GM21528 (cell line): ENCODE results near the gene LPAR5.

Source experiments
- ATAC-seq: cut with Tn5 transposase; IDR thresholded peaks from one replicate; pipeline ENCODE4 v1.9.1; 2021; ENCODE audit warnings: mild to moderate bottlenecking, moderate library complexity; ENCODE audit not compliant: unreplicated experiment, low FRiP score

Gene LPAR5

GRCh38 chr12:6635856-6636531, at the start of gene LPAR5:
LPAR5 (minus strand) TSS chr12:6635959; CDS start chr12:6621248, 14,711 bp downstream.
- peak; percentile 51 for ATAC-seq

- ATAC-seq: no peak
Measured at GRCh38 chr12:6684609-6685008, 48.9 kb upstream of the LPAR5 start.

DNA sequence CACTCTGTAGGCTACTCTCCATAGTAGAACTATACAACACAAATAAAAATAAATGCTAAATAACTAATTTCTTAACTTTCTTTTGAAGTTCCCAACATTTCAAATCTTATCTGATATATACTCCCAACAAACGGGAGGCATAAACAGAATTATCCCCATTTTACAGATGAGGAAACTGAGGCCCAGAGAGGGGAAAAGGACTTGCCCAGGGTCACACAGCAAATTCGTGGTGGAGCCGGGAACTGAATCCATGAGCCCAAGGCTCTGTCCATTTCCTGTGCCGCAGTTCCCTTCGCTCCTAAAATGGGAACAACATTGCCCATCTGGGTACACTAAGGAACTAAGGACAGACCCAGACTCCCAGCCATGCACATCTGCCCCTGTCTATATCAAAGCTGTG, 41.2 kb upstream of the LPAR5 start:
- no peak for ATAC-seq

DNA sequence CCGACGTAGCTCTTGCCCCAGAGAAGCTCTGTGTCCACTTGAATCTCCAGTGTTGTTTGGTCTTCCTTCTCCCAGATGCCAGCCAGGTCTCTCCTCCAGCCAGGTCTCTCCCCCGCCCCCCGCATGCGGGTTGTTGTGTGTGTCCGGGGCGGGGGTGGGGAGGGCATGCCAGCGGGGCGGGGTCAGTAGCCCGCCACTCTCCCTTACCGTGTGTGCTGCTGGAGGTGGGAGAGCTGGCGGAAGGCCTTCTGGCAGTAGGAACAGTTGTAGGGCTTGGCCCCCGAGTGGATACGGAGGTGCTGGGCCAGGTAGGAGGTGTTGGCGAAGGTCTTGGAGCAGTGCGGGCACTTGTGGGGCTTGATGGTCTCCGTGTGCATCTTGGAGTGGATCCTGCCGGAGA, 36.4 kb upstream of the LPAR5 start:
- ATAC-seq: no peak

- ATAC-seq: no peak
Measured at GRCh38 chr12:6667559-6668210, 31.9 kb upstream of the LPAR5 start.

DNA sequence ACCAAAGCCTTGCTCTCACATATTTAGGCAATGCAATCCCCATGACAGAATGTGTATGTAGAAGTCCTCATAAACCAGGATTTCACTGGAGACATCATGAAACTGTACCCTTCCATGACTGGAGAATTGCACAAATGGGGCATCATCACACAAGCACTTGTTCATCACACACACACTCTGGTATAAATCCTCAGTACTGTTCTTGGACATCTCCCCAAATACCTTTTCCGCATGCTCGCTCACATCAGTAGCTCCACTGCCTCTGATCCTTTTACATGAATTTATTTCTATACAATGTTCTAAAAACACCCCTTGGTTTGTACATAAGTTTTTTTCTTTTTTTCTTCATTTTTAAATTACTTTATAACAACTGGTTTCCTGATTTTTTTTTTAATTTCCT, 30.5 kb upstream of the LPAR5 start:
- no peak for ATAC-seq

DNA sequence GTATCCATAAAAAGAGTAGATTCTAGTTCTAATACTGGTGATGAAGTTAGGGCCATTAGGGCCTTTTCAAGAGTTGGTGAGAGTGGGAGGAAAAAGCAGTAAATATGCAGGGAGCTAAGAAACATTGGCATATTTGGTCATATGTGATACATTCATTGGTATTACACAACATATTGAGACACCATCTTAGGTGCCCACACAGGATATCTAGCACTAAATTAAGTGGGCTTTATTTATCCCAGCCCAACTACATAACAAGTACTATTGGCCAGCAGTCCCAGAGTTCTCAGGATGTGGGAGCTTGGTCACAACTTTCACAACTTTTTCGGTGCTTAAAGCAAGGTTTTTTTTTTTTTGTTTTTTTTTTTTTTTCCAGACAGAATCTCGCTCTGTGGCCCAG, 29.1 kb upstream of the LPAR5 start:
- no peak for ATAC-seq

GRCh38 chr12:6662906-6663742, 27.4 kb upstream of the LPAR5 start, which contains the start of gene ING4:
ING4 (minus strand) TSS chr12:6663119; CDS start chr12:6663101, 18 bp downstream.
- ATAC-seq: peak; percentile 95

GRCh38 chr12:6662602-6662905, 26.8 kb upstream of the LPAR5 start:
- ATAC-seq: no peak

DNA sequence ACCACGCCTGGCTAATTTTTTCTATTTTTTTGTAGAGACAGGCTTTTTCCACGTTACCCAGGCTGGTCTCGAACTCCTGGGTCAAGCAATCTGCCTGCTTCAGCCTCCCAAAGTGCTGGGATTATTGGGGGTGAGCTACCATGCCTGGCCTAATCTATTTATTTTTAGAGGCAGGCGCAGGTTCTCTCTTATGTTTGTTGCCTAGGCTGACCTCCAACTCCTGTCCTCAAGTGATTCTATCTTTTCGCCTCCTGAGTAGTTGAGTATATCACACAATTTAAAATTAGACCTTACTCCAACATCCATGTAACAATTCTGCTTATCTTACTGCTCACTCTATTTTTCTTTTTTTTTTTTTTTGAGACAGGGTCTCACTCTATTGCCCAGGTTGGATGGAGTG, 18.2 kb upstream of the LPAR5 start:
- ATAC-seq: no peak

DNA sequence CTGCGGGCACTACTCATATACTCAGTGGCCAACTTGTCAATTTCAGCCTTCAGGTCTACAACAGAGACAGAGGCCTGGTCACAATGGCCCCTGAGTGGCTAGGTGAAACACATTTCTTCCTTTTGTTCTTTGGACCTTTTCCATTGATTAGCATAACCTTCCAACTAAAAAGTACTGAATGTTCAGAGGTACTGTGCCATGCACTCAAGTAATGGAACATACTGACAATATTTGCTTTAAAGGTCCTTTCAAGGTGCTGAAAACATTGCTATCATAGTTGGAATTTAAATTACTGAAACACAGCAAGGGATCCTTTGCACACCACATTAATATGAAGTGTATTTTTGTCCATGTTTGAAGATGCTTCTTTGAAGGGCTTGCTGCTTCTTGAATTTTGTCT, 17.6 kb upstream of the LPAR5 start:
- ATAC-seq: no peak

DNA sequence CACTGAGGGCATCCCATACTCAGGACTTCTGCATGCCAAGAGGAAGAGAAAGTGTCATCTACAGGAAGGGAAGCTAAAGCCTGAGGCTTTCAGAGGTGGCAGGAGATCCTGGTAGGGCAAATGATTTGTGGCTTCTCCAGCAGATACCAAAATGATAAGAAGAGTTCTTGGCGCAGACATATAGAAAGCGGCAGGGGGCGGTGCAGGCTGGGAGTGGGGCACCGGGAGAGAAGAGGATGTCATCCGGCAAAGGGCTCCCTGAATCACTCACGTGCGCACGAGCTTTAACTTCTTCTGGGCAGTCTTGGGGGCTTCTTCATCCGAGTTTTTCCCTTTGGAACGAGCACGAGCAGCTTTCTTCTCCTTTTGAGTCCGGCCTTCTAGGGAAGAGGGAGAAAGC, 16.6 kb upstream of the LPAR5 start:
- no peak for ATAC-seq

GRCh38 chr12:6650832-6651231, 15.1 kb upstream of the LPAR5 start:
- ATAC-seq: no peak

DNA sequence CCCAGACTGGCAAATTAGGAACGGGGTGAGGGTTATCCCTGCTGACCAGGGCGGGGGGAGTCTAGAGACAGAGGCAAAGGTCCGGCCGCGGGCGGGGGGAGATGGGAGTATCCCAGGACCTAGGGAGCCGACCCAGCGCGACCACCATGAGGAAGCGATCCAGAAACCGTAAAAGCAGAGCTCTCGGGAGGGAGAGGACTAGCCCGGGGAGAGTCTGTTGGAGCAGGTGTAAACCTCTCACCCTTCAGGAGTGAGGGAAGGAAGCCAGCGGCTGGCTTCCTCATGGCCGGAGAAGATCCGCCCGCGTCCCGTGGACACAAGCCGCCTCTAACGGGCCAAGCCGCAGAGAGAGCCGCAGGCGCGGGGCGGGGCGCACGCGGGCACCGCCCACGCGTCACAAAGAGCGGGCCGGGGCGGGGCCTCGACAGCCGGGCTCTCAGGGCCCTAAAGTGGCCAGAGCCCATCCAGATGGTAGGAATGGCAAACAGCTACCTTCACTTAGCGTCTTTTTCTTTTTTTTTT, 11.4 kb upstream of the LPAR5 start, which contains the start of gene ACRBP:
Gene ACRBP, minus strand, starts transcription at position 350 of the 522 bp plus-strand sequence. Its CDS starts 66 bp downstream, at position 284.
- ATAC-seq: no peak

DNA sequence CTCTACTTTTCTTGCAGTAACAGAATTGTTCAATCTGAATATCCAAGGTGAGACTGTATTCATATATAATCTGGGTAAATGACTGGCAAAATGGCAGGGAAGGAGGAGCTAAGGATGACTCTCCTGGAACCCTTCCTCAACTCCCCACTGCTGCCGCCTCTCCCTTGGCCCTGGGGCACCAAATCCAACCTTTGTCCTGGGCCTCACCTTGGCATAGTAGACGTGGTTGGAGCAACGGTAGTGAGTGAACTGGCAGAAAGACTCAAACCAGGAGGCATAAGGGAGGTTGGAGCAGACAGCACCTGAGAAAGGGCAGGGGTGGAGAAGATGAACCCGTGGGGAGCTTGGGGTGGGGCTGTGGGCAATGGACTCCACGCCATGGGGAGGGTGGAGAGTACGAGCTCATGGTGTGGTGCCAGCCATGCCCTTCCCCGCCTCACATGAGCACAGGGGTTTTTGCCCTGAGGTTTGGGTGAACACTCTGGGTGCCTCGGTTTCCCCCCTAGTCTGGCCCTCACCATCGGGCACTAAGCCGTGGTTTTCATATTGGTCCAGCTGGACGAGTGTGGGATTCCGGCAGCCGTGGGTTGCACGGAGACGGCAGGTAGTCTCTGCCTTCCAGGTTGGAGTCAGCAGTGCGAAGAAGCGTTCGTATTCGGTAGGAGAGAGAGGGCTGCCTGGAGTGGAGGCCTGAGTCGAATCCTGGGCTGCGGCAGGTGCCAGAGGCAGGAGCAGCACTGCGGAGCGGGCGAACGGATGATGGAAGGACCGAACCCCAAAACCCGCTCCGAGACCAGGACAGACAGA, 10.7 kb upstream of the LPAR5 start:
- no peak for ATAC-seq

DNA sequence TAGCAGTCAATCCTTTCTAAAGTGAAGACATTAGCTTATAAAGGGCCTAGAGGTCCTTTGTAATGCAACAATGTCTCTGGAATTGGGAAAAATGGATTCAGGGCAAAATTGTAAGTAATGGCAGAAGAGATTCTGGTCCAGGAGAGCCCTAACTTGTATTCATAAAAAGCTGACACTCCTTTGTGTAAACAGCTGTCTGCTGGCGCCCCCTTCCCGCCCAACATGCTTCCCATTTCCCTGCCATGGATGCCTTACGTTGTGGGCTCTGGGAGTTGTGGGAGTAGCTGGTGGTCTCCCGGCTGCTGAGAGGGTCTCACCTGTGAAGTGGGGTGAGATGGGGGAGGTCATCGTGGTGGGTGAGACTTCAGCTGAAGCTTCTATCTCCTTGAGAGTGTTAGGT, 9.1 kb upstream of the LPAR5 start:
- no peak for ATAC-seq

DNA sequence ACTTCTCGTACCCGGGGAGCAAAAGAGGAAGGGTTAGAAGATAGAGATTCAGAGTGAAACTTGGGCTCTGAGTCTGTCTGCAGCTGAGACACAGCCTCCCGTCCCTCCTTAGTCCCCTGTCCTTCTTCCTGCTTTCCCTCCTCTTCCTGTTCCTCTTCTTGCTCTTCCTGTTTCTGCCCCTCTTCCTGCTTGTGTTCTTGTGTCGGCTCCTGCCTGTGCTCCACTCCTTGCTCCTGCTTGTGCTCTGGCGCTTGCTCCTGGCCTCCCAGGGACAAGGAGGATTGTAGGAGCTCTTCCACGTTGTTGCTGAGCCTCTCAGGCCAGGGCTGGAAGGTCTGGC, 8.5 kb upstream of the LPAR5 start:
- ATAC-seq: no peak

DNA sequence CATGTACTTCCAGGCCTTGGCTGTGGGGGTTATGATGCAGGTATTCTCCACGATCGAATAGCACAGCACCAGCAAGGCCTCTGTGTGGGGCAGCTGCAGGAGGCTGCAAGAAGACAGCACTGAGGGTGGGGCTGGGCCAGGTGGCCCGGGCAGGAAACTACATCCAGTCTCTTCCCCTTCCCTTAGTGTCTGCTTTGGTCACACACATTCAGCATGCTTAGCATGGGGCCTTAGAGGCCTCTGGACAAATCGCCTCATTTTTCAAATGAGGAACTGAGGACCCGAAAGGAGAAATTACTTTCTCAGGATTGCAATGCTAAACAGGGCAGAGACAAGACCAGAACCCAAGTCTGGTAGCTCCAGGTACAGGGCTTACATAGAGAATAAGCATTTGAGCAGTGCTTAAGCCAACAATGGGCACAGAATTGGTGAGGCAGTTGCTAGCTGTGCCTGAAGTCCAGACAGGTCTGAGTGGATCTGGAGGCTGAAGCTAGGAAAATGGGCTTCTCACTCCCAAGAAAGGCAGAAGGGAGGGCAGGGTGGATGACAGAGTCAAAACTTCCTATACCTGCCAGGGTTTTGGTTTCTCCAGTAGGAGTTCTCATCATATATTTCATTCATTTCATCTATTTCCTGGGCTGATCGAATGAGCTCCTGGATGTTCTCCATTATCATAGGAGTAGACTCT, 8.0 kb upstream of the LPAR5 start:
- ATAC-seq: no peak

GRCh38 chr12:6641131-6641530, 5.4 kb upstream of the LPAR5 start:
- no peak for ATAC-seq

GRCh38 chr12:6640497-6640896, 4.7 kb upstream of the LPAR5 start:
- ATAC-seq: no peak
